KBM-7 (cell line): ENCODE results near the gene C1D.
"Not testable (repeated sequence)": the region's sequence is repeated elsewhere in the genome, so short reads cannot be mapped to it uniquely, and the experiment has no call there.

Experiments used
- DNase-seq: peaks from one replicate; pipeline ENCODE4 v3.0.0-alpha.2; 2015
- in situ Hi-C: fragments of 300-500 bp; cut with MboI; formaldehyde crosslinking; loops from 2 replicates; pipeline ENCODE4 v1.14.3; 2020; ENCODE audit warnings: low sequenced_read_pairs, low pct_unique_long_range_greater_than_20kb, mixed read lengths

The C1D gene

DNA sequence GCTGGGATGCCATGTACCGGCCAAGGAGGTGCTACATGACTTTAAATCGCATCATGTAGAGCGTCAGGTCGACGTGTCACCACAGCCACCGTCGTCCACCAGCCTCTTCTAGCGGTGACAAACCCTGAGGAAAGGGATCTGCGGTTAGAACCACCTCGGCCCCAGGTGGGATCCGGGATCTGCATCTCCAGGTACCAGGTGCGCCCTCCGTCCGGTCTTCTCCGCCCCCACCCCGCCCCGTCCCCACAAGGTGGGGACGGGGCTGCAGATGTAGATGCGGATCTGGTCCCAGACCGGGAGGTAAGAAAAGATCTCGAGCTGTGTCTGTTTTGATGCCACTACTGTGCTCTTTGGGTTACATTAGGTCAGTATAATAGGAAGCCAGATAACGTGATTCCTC is 38.4 kb downstream of the C1D start:
- DNase-seq = no peak
- in situ Hi-C loops = no loop called here

- DNase-seq = no peak
- in situ Hi-C loops = no loop called here
These were observed 38.9 kb downstream of the C1D start for GRCh38 chr2:68023904-68024303.

DNA sequence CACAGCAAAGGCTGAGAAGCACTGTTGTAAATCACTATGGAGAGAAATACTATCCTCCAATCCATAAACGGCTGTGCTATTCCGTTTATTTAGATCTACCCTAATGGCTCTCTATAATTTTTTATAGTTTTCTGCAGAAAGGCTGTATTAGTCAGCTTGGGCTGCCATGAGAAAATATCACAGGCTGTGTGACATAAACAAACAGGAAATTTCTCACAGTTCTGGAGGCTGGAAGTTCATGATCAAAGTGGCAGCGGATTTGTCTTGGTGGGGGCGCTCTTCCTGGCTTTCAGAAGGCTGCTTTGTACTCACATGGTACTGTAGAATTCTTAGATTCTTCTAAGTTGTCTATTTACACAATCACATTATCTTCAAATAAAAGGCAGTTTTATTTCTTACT is 44.1 kb downstream of the C1D start:
- in situ Hi-C loops = no loop called here
- no peak for DNase-seq

GRCh38 chr2:68009526-68009925 is 53.3 kb downstream of the C1D start:
- no peak for DNase-seq
- in situ Hi-C loops = no loop called here

- in situ Hi-C loops = no loop called here
- DNase-seq = no peak
These were observed 62.5 kb downstream of the C1D start for GRCh38 chr2:68000170-68000825.

DNA sequence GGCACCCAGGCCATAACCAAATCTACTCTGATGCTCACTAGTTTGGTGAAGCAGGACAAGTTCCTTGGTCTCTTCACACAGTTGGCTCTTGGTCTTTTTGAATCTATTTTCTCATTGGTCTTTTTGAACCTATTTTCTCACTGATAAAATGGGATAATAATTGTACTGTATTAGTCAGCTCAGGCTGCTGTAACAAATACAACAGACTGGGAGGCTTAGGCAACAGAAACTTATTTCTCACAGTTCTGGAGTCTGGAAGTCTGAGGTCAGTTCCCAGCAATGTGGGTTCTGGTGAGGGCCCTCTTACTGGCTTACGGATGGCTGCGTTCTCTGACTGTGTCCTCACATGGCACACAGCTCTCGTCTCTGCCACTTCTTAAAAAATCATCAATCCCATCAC is 63.5 kb downstream of the C1D start:
- DNase-seq = no peak
- in situ Hi-C loops = no loop called here

- in situ Hi-C loops = no loop called here
- DNase-seq = no peak
These were observed 64.9 kb downstream of the C1D start for GRCh38 chr2:67997903-67998302.

DNA sequence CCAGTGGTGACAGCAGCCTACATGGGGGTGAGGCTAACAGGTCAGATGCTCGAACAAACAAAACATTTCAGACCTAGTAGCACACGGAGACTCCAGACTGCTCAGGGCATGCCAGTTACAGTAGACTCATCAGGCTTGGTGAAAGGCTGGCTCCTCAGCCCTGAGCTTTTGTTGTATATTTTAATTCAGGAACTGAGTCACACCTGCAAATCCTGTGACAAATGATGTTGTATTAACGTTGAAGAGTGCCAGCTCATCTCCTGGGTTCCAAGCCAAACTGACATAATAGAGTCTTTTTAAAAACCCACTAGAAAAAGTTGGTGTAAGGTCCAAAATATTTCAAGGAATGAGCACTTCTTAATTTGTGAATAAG is 65.3 kb downstream of the C1D start:
- DNase-seq = no peak
- in situ Hi-C loops = no loop called here

- DNase-seq = no peak
- in situ Hi-C loops = no loop called here
These were observed 65.9 kb downstream of the C1D start for GRCh38 chr2:67996772-67997527.

DNA sequence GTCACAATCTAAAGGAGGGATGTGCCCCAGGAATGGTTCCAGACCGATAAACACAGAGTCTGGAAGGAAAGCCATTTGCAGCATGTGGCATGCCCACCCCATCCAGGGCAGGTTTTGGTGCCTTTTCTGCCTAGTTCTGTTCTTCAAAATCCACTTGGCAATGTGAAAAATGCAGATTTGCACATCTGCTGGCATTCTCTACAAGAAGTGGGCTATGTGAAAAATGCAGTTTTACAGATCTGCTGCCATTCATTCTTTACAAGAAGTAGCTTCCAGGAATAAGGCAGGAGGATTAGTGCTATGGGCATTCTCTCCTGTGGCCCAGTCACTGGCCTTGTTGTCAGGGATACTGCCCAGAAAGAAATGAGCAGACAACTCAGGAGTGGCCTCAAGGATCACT is 68.1 kb downstream of the C1D start:
- in situ Hi-C loops = no loop called here

GRCh38 chr2:67994069-67994468 is 68.7 kb downstream of the C1D start:
- in situ Hi-C loops, DNase-seq: not testable (repeated sequence)

More for the DNA sequence above, 68.1 kb downstream of the C1D start:
- no peak for DNase-seq

GRCh38 chr2:67993329-67993728 is 69.5 kb downstream of the C1D start:
- in situ Hi-C loops = no loop called here
- no peak for DNase-seq

DNA sequence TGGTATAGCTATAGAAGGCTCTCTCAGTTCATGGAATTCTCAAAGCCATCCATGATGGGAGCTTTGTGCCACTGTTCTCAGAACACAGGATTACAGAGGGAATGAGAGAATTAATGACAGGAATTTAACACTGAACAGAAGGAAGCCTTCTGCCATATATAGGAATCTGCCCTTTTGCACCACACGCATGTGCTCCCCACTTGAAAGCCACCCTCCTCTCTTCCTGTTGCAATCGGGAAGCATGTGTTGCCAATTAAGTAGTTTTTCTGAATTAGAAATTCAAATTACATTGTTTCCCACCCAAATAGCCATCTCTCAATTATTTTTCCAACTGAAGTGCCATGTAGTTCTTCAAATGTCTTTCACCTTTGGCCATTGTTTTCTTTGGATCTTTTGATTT is 71.3 kb downstream of the C1D start:
- DNase-seq = no peak
- in situ Hi-C loops = no loop called here
